Lower lobe of right lung (tissue), 2 donors: ENCODE data around the gene GALNT17. TPM values are rescaled to one million over a fixed set of nuclear protein-coding genes. Genes with fewer than 3 reads are reported as not detected.

Experiments used
- ATAC-seq, 2 donors: fragments of 200-7000 bp; cut with Tn5 transposase; one replicate each; pipeline ENCODE4 v1.9.1; 2020 to 2022; ENCODE audit warnings: mild to moderate bottlenecking in 2 of 2, moderate library complexity in 2 of 2
- DNase-seq: peaks from one replicate; pipeline ENCODE4 v3.0.0-alpha.2; 2020
- H3K27ac ChIP-seq: fragments of 200-600 bp; one replicate; pipeline ENCODE4 v1.8.0; 2022
- H3K27me3 ChIP-seq: fragments of 200-600 bp; one replicate; pipeline ENCODE4 v1.8.0; 2022; ENCODE audit warnings: low read depth
- H3K36me3 ChIP-seq: fragments of 200-600 bp; one replicate; pipeline ENCODE4 v1.8.0; 2022; ENCODE audit warnings: mild to moderate bottlenecking
- H3K4me1 ChIP-seq: fragments of 200-600 bp; one replicate; pipeline ENCODE4 v1.8.0; 2022
- H3K4me3 ChIP-seq: fragments of 200-600 bp; one replicate; pipeline ENCODE4 v1.8.0; 2022; ENCODE audit warnings: mild to moderate bottlenecking
- H3K9me3 ChIP-seq: fragments of 200-600 bp; one replicate; pipeline ENCODE4 v1.8.0; 2022
- CTCF ChIP-seq: fragments of 200-600 bp; IDR thresholded peaks from one replicate; pipeline ENCODE4 v1.8.0; 2022; ENCODE audit warnings: antibody characterized with exemption, mild to moderate bottlenecking
- intact Hi-C: fragments of 100-400 bp; cut with DNase I; formaldehyde crosslinking; loops from one replicate; pipeline ENCODE4 v1.11.0; 2022
- total RNA-seq: library from RNA; stranded (reverse); fragmentation: NEBNext Ultra II Directional; extraction: Animal tissue kit (Norgen Biotek cat#: 25700); gene quantifications from one replicate; pipeline ENCODE4 v1.2.1, GENCODE V29; 2021
- donor health status: DM: no; HTN: yes; CAD: no; lungs with severe emphysema.

Gene GALNT17
- total RNA-seq, 1 donor from 2014 or later = 6.6 TPM

- no peaks in the 10 kb centered on the region for H3K4me1 ChIP-seq
- intact Hi-C loops = no loop called here
- ATAC-seq = no peak
Measured at GRCh38 chr7:71506822-71507221, 374.9 kb downstream of the GALNT17 start.

GRCh38 chr7:71507680-71508602 lies 376.0 kb downstream of the GALNT17 start:
- H3K27me3 ChIP-seq = no peaks in the 10 kb centered on the region
- no peaks in the 10 kb centered on the region for H3K9me3 ChIP-seq
- no peak overlapping the region for H3K4me3 ChIP-seq
- ATAC-seq (no peak), DNase-seq (no peak)
- no peak overlapping the region for H3K27ac ChIP-seq
- intact Hi-C loops = no loop called here
- H3K4me1 ChIP-seq = no peaks in the 10 kb centered on the region
- no peaks in the 10 kb centered on the region for H3K36me3 ChIP-seq
- no peak for TF ChIP-seq CTCF

More at GRCh38 chr7:71506822-71507221, 374.9 kb downstream of the GALNT17 start:
- H3K36me3 ChIP-seq = no peaks in the 10 kb centered on the region
- H3K27me3 ChIP-seq = no peaks in the 10 kb centered on the region
- no peak overlapping the region for H3K27ac ChIP-seq
- TF ChIP-seq CTCF = no peak
- H3K9me3 ChIP-seq = no peaks in the 10 kb centered on the region
- no peak for DNase-seq
- no peak overlapping the region for H3K4me3 ChIP-seq

GRCh38 chr7:71509381-71509780 lies 377.4 kb downstream of the GALNT17 start:
- H3K4me3 ChIP-seq = no peak overlapping the region
- intact Hi-C loops = no loop called here
- no peak for TF ChIP-seq CTCF
- DNase-seq (no peak), ATAC-seq (no peak)
- no peaks in the 10 kb centered on the region for H3K4me1 ChIP-seq
- H3K9me3 ChIP-seq = no peaks in the 10 kb centered on the region
- no peaks in the 10 kb centered on the region for H3K27me3 ChIP-seq
- no peaks in the 10 kb centered on the region for H3K36me3 ChIP-seq
- no peak overlapping the region for H3K27ac ChIP-seq

GRCh38 chr7:71511361-71511807 lies 379.4 kb downstream of the GALNT17 start:
- Histone ChIP-seq H3K4me1 (no peaks in the 10 kb centered on the region), H3K36me3 (no peaks in the 10 kb centered on the region), H3K27me3 (no peaks in the 10 kb centered on the region), H3K27ac (no peak overlapping the region), H3K4me3 (no peak overlapping the region), H3K9me3 (no peaks in the 10 kb centered on the region)
- no peak for ATAC-seq
- DNase-seq = no peak
- intact Hi-C loops = no loop called here
- TF ChIP-seq CTCF = no peak

- intact Hi-C loops = no loop called here
- no peak for ATAC-seq
- no peaks in the 10 kb centered on the region for H3K4me1 ChIP-seq
- no peak for TF ChIP-seq CTCF
- H3K27ac ChIP-seq = no peak overlapping the region
- no peak for DNase-seq
- H3K36me3 ChIP-seq = no peaks in the 10 kb centered on the region
- no peaks in the 10 kb centered on the region for H3K27me3 ChIP-seq
- no peaks in the 10 kb centered on the region for H3K9me3 ChIP-seq
- H3K4me3 ChIP-seq = no peak overlapping the region
Measured at GRCh38 chr7:71517940-71518699, 386.2 kb downstream of the GALNT17 start.
